Measurements from ENCODE around the gene XPO6. TPM values are rescaled to one million over a fixed set of nuclear protein-coding genes. Genes with fewer than 3 reads are reported as not detected.

XPO6 gene
- total RNA-seq, 1 donor from 2014 or later = 71.6 TPM

GRCh38 chr16:28067604-28068379 lies 144.0 kb downstream of the XPO6 start:
- H3K4me3 Mint-ChIP-seq = no peak overlapping the region
- Histone ChIP-seq H3K79me2 (ENCODE audit: low read depth) (no peaks in the 10 kb centered on the region), H2AFZ (replicated peaks) (no peak overlapping the region), H3K27ac (no peak overlapping the region), H3K4me3 (no peak overlapping the region), H3K4me2 (no peak overlapping the region), H4K20me1 (ENCODE audit: low read depth) (peaks cover 8% of the 10 kb centered on the region), H3K4me1 (no peaks in the 10 kb centered on the region), H3K27me3 (peaks cover 53% of the 10 kb centered on the region), H3K36me3 (no peaks in the 10 kb centered on the region), H3K9me3 (ENCODE audit: low read depth) (no peaks in the 10 kb centered on the region), H3F3A (ENCODE audit: low read depth) (no peaks in the 10 kb centered on the region), H3K9ac (no peak overlapping the region)
- no peaks in the 10 kb centered on the region for H3K36me3 Mint-ChIP-seq
- no peaks in the 10 kb centered on the region for H3K9me3 Mint-ChIP-seq
- no peak overlapping the region for H3K27ac Mint-ChIP-seq
- peaks cover 29% of the 10 kb centered on the region for H3K27me3 Mint-ChIP-seq (ENCODE audit: insufficient read depth, low read depth)
- TF ChIP-seq, protein P1, sequence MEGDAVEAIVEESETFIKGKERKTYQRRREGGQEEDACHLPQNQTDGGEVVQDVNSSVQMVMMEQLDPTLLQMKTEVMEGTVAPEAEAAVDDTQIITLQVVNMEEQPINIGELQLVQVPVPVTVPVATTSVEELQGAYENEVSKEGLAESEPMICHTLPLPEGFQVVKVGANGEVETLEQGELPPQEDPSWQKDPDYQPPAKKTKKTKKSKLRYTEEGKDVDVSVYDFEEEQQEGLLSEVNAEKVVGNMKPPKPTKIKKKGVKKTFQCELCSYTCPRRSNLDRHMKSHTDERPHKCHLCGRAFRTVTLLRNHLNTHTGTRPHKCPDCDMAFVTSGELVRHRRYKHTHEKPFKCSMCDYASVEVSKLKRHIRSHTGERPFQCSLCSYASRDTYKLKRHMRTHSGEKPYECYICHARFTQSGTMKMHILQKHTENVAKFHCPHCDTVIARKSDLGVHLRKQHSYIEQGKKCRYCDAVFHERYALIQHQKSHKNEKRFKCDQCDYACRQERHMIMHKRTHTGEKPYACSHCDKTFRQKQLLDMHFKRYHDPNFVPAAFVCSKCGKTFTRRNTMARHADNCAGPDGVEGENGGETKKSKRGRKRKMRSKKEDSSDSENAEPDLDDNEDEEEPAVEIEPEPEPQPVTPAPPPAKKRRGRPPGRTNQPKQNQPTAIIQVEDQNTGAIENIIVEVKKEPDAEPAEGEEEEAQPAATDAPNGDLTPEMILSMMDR (IDR thresholded peaks at IDR 0.05) = no peak
- TF ChIP-seq EZH2phosphoT487 (IDR thresholded peaks at IDR 0.05) (no peak), EZH2 (IDR thresholded peaks at IDR 0.05) (no peak)
- no peak for DNase-seq (ENCODE audit: low spot score)
- peaks cover 4% of the 10 kb centered on the region for H3K4me1 Mint-ChIP-seq

DNA sequence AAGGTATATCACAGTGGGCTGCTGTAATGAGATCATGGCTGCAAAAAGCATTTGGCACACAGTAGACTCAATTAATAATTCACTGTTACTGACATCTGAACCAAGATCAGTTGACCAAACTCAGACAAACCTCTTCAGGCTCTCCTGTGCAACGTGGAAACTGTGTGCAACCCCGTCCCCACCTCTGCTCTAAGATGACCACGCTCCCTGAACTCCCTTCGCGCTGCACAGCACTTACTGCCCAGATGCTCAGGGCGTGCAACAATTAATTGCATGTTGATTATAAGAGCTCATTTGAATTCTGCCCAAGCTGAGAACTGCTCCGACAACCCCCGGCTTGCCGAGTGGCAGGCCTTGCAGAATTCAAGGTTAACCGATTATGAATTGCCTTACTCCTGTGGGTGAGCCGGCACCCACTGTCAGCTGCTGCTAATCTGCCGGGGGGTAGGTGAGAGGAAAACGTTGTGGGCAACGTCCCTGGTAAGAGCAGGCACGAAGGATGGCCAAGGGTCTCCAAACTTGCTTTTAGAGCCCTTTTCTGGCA lies 147.0 kb downstream of the XPO6 start:
- peak overlapping the region; percentile 66 for H3K4me3 Mint-ChIP-seq
- peaks cover 73% of the 10 kb centered on the region for H3K27me3 ChIP-seq

GRCh38 chr16:28064150-28064549 lies 147.6 kb downstream of the XPO6 start:
- Mint-ChIP-seq H3K27me3 (ENCODE audit: insufficient read depth, low read depth) (peaks cover 49% of the 10 kb centered on the region), H3K4me3 (peak overlapping the region; percentile 52), H3K36me3 (no peaks in the 10 kb centered on the region), H3K27ac (no peak overlapping the region), H3K9me3 (no peaks in the 10 kb centered on the region), H3K4me1 (peaks cover 10% of the 10 kb centered on the region)
- Histone ChIP-seq H3K4me3 (no peak overlapping the region), H3K4me1 (peaks cover 5% of the 10 kb centered on the region), H3K79me2 (ENCODE audit: low read depth) (no peaks in the 10 kb centered on the region), H3K9me3 (ENCODE audit: low read depth) (no peaks in the 10 kb centered on the region), H3K27me3 (peaks cover 79% of the 10 kb centered on the region), H2AFZ (replicated peaks) (no peak overlapping the region), H3K27ac (no peak overlapping the region), H4K20me1 (ENCODE audit: low read depth) (peaks cover 21% of the 10 kb centered on the region), H3K4me2 (peak overlapping the region; percentile 75), H3F3A (ENCODE audit: low read depth) (no peaks in the 10 kb centered on the region), H3K36me3 (no peaks in the 10 kb centered on the region), H3K9ac (no peak overlapping the region)
- no peak for DNase-seq (ENCODE audit: low spot score)
- TF ChIP-seq, protein P1 (IDR thresholded peaks at IDR 0.05) = no peak
- no peak for TF ChIP-seq EZH2phosphoT487 (IDR thresholded peaks at IDR 0.05)
- no peak for TF ChIP-seq EZH2 (IDR thresholded peaks at IDR 0.05)

More for the DNA sequence above, 147.0 kb downstream of the XPO6 start:
- Histone ChIP-seq H3K9me3 (ENCODE audit: low read depth) (no peaks in the 10 kb centered on the region), H3K4me2 (no peak overlapping the region), H3K79me2 (ENCODE audit: low read depth) (no peaks in the 10 kb centered on the region), H3K4me1 (peaks cover 5% of the 10 kb centered on the region), H4K20me1 (ENCODE audit: low read depth) (peaks cover 21% of the 10 kb centered on the region), H3K27ac (no peak overlapping the region), H2AFZ (replicated peaks) (no peak overlapping the region), H3K36me3 (no peaks in the 10 kb centered on the region), H3K9ac (no peak overlapping the region), H3F3A (ENCODE audit: low read depth) (no peaks in the 10 kb centered on the region), H3K4me3 (no peak overlapping the region)
- Mint-ChIP-seq H3K27ac (no peak overlapping the region), H3K4me1 (peaks cover 8% of the 10 kb centered on the region), H3K27me3 (ENCODE audit: insufficient read depth, low read depth) (peaks cover 47% of the 10 kb centered on the region), H3K36me3 (no peaks in the 10 kb centered on the region), H3K9me3 (no peaks in the 10 kb centered on the region)
- TF ChIP-seq EZH2 (IDR thresholded peaks at IDR 0.05) (no peak), EZH2phosphoT487 (IDR thresholded peaks at IDR 0.05) (no peak)
- TF ChIP-seq, protein P1 (IDR thresholded peaks at IDR 0.05) = no peak
- no peak for DNase-seq (ENCODE audit: low spot score)
